ENCODE measurements around the gene OR5M10. TPM values are rescaled to one million over a fixed set of nuclear protein-coding genes. Genes with fewer than 3 reads are reported as not detected.

Gene OR5M10
- total RNA-seq: not detected in 2 replicates

DNA sequence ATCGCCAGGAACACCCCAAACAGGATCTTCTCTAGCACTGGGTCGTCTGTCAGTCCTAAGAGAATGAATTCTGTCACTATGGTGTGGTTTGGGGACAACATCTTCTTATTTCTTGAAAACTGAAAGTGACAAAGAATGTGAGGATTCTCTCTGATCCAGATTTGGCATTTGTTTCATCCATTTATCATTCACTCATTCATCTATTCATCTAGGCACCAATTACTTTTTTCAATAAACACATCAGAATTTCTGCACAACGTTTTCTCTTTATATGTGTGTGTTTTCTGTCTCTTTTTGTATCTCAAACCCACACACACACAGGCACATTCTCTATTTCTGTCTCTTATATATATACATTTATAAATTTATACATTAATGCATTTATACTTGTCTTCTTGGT lies at the start of gene OR5M10:
Gene OR5M10, minus strand, starts transcription at position 101 of the 400 bp plus-strand sequence. Its CDS starts 0 bp downstream, at position 101.

DNA sequence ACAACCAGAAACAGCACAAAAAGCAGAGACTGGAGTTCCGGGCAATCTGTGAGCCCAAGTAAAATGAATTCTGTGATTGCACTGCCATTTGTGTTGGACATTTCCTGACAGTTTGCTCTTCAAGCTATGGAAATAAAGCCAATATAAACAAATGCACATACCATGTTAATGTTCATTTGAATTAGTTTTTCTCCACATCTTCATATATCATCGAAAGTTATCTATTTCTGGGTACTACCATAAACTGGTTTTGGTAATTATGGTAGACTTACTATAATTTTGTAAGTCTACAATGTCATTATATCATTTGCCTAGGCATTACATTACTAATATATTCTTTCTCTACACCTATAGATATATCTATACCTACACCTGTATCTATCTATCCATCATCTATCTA lies 34.4 kb downstream of the OR5M10 start, which contains the start of gene OR5M11:
Gene OR5M11, minus strand, starts transcription at position 101 of the 400 bp plus-strand sequence. Its CDS starts 0 bp downstream, at position 101.

Other genes starting within 250 kb of the OR5M10 start
- not detected in 2 replicates for gene OR8K1, start 231.7 kb downstream of the OR5M10 start, total RNA-seq
- gene OR8J1, start 223.4 kb downstream of the OR5M10 start, total RNA-seq: not detected in 2 replicates
- not detected in 2 replicates for gene OR8U1, start 202.1 kb downstream of the OR5M10 start, total RNA-seq
- not detected in 2 replicates for gene OR5AL1, start 165.0 kb downstream of the OR5M10 start, total RNA-seq
- gene OR5M3, start 104.4 kb downstream of the OR5M10 start, total RNA-seq: not detected in 2 replicates
- not detected in 2 replicates for gene OR5M8, start 86.4 kb downstream of the OR5M10 start, total RNA-seq
- gene OR5M11, start 34.5 kb downstream of the OR5M10 start, total RNA-seq: not detected in 2 replicates
- not detected in 2 replicates for gene OR5M1, start 37.2 kb upstream of the OR5M10 start, total RNA-seq
- gene OR5AP2, start 64.7 kb upstream of the OR5M10 start, total RNA-seq: not detected in 2 replicates
- gene OR5AR1, start 86.0 kb upstream of the OR5M10 start, total RNA-seq: not detected in 2 replicates
- gene OR9G1, start 121.4 kb upstream of the OR5M10 start, total RNA-seq: not detected in 2 replicates
- not detected in 2 replicates for gene OR9G4, start 171.0 kb upstream of the OR5M10 start, total RNA-seq